HEK293 (cell line): ENCODE data around the gene SMIM33.

Source experiments
- CTCF ChIA-PET: fragments of 350-600 bp; formaldehyde crosslinking; extraction: SDS; loops from one replicate; lab custom pipeline; 2021; ENCODE audit warnings: antibody characterized with exemption; lab: Yijun Ruan, JAX
- POLR2A ChIA-PET: fragments of 300-600 bp; formaldehyde crosslinking; extraction: SDS; loops from one replicate; lab custom pipeline; 2020; ENCODE audit warnings: antibody characterized with exemption, inconsistent platforms; lab: Yijun Ruan, JAX
- H3K27ac ChIP-seq: fragments of 200-500 bp; sonication (Bioruptor generic); 2 replicates; pipeline ENCODE4 v1.5.1; 2014; ENCODE audit warnings: low read depth, low read length, control low read depth, inconsistent platforms; ENCODE audit errors: extremely low read depth
- H3K36me3 ChIP-seq, 2 experiments: fragments of 200-500 bp in 1 of 2; sonication (Bioruptor generic) in 1 of 2; 1 replicate in 1 of 2; 2 replicates in 1 of 2; pipeline ENCODE4 v1.5.1; 2014 to 2017; ENCODE audit warnings: inconsistent platforms in 2 of 2, low read length in 2 of 2; ENCODE audit not compliant: control insufficient read depth in 2 of 2, insufficient read depth in 1 of 2
- H3K4me1 ChIP-seq: fragments of 200-500 bp; sonication (Bioruptor generic); 2 replicates; pipeline ENCODE4 v1.5.1; 2014; ENCODE audit warnings: mild to moderate bottlenecking, low read length, inconsistent platforms; ENCODE audit not compliant: control insufficient read depth, insufficient read depth
- H3K4me3 ChIP-seq: 2 replicates; pipeline ENCODE4 v1.5.1; 2011; ENCODE audit warnings: low read depth, mild to moderate bottlenecking, control low read depth, low read length, moderate library complexity
- H3K9me3 ChIP-seq: fragments of 200-500 bp; sonication (Bioruptor generic); 2 replicates; pipeline ENCODE4 v1.5.1; 2014; ENCODE audit warnings: low read depth, low read length, inconsistent platforms; ENCODE audit not compliant: control insufficient read depth, insufficient read depth
- HOXA7 ChIP-seq: sonication (generic); formaldehyde crosslinking; IDR thresholded peaks from 2 replicates; pipeline ENCODE4 v1.8.1; 2022; ENCODE audit warnings: missing genetic modification reagents, borderline replicate concordance
- KLF1 ChIP-seq: fragments of 450-650 bp; formaldehyde crosslinking; IDR thresholded peaks from 2 replicates; pipeline ENCODE4 v1.5.1; 2016; ENCODE audit warnings: missing biosample characterization, missing genetic modification characterization
- MYNN ChIP-seq: fragments of 450-650 bp; formaldehyde crosslinking; IDR thresholded peaks from 2 replicates; pipeline ENCODE4 v1.5.1; 2016; ENCODE audit warnings: missing biosample characterization, missing genetic modification characterization, borderline replicate concordance
- PATZ1 ChIP-seq: fragments of 450-650 bp; formaldehyde crosslinking; IDR thresholded peaks from 2 replicates; pipeline ENCODE4 v1.5.1; 2016; ENCODE audit warnings: missing biosample characterization, missing genetic modification characterization
- SCRT1 ChIP-seq: fragments of 450-650 bp; formaldehyde crosslinking; IDR thresholded peaks from 2 replicates; pipeline ENCODE4 v1.5.1; 2016; ENCODE audit warnings: missing biosample characterization, missing genetic modification characterization, borderline replicate concordance
- ZBTB20 ChIP-seq: fragments of 450-650 bp; formaldehyde crosslinking; IDR thresholded peaks from 2 replicates; pipeline ENCODE4 v1.5.1; 2016; ENCODE audit warnings: missing biosample characterization, missing genetic modification characterization
- ZNF2 ChIP-seq: fragments of 450-650 bp; formaldehyde crosslinking; IDR thresholded peaks from 2 replicates; pipeline ENCODE4 v1.5.1; 2016; ENCODE audit warnings: missing biosample characterization, missing genetic modification characterization
- ZNF221 ChIP-seq: fragments of 450-650 bp; formaldehyde crosslinking; IDR thresholded peaks from 2 replicates; pipeline ENCODE4 v1.5.1; 2017; ENCODE audit warnings: missing biosample characterization, missing genetic modification characterization, borderline replicate concordance
- ZNF311 ChIP-seq: fragments of 450-650 bp; formaldehyde crosslinking; IDR thresholded peaks from 2 replicates; pipeline ENCODE4 v1.5.1; 2017; ENCODE audit warnings: missing biosample characterization, missing genetic modification characterization, borderline replicate concordance
- ZNF501 ChIP-seq: fragments of 450-650 bp; formaldehyde crosslinking; IDR thresholded peaks from 2 replicates; pipeline ENCODE4 v1.5.1; 2016; ENCODE audit warnings: missing biosample characterization, missing genetic modification characterization
- ZNF585B ChIP-seq: fragments of 450-650 bp; formaldehyde crosslinking; IDR thresholded peaks from 2 replicates; pipeline ENCODE4 v1.5.1; 2016; ENCODE audit warnings: missing biosample characterization, missing genetic modification characterization
- ZNF600 ChIP-seq: fragments of 450-650 bp; formaldehyde crosslinking; IDR thresholded peaks from 2 replicates; pipeline ENCODE4 v1.5.1; 2016; ENCODE audit warnings: missing biosample characterization, missing genetic modification characterization
- ZNF610 ChIP-seq: fragments of 450-650 bp; formaldehyde crosslinking; IDR thresholded peaks from 2 replicates; pipeline ENCODE4 v1.5.1; 2016; ENCODE audit warnings: missing biosample characterization, missing genetic modification characterization, borderline replicate concordance
- ZNF623 ChIP-seq: fragments of 450-650 bp; formaldehyde crosslinking; IDR thresholded peaks from 2 replicates; pipeline ENCODE4 v1.5.1; 2016; ENCODE audit warnings: missing biosample characterization, missing genetic modification characterization
- ZNF658 ChIP-seq: fragments of 450-650 bp; formaldehyde crosslinking; IDR thresholded peaks from 2 replicates; pipeline ENCODE4; 2016; ENCODE audit warnings: missing biosample characterization, missing genetic modification characterization
- ZNF76 ChIP-seq: fragments of 450-650 bp; formaldehyde crosslinking; IDR thresholded peaks from 2 replicates; pipeline ENCODE4; 2016; ENCODE audit warnings: low read depth, missing biosample characterization, missing genetic modification characterization, borderline replicate concordance
- ZNF776 ChIP-seq: fragments of 450-650 bp; formaldehyde crosslinking; IDR thresholded peaks from 2 replicates; pipeline ENCODE4 v1.5.0; 2017; ENCODE audit warnings: missing biosample characterization, missing genetic modification characterization, borderline replicate concordance
- ZNF843 ChIP-seq: fragments of 450-650 bp; formaldehyde crosslinking; IDR thresholded peaks from 2 replicates; pipeline ENCODE4 v1.5.1; 2016; ENCODE audit warnings: missing biosample characterization, missing genetic modification characterization
- TF ChIP-seq, protein P1 (sequence below): IDR thresholded peaks from 2 replicates; pipeline ENCODE4 v1.6.1; 2011; ENCODE audit warnings: mild to moderate bottlenecking, low read depth, low read length, borderline replicate concordance

SMIM33 gene

GRCh38 chr5:139426203-139426885, 44.5 kb upstream of the SMIM33 start (continued):
- no peak for TF ChIP-seq ZNF658 (tag by site-specific recombination)

DNA sequence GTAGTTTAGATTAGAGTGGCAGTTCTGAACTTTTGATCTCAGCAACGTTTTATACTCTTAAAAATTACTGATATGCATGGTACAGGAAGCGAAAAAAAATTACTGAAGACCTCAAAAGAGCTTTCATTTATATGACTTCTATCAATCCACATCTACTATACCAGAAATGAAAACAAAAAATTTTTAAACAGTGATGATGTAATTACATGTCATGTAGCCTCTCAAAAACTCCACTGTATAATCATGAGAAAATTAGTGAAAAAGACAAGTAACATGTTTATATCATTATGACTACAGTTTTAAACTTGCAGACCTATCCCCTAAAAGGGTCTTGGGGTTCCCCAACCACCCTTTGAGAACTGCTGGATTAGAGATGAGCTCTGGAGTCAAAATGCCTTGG, 40.8 kb upstream of the SMIM33 start:
- CTCF ChIA-PET = interaction anchor here (0.6 to 2.3 kb wide), 10 partner anchors 11 to 979 kb away, joined by 3 to 8 read pairs (median 3); no protein-coding TSS in a partner anchor
- Histone ChIP-seq H3K4me1 (no peaks in the 10 kb centered on the region), H3K27ac (no peak overlapping the region), H3K9me3 (no peaks in the 10 kb centered on the region), H3K4me3 (no peak overlapping the region), H3K36me3 (peaks cover 60 to 66% of the 10 kb centered on the region in 2 experiments)
- POLR2A ChIA-PET = interaction anchor here (1.9 kb wide), 1 partner anchor 9 kb away, joined by 5 read pairs; the partner anchor contains the start of gene DNAJC18
- no peak for TF ChIP-seq PATZ1 (tag by site-specific recombination)
- no peak for TF ChIP-seq ZNF585B (tag by site-specific recombination)
- no peak for TF ChIP-seq KLF1 (tag by site-specific recombination)
- no peak for TF ChIP-seq ZNF221 (tag by site-specific recombination)
- TF ChIP-seq ZNF776 (tag by site-specific recombination) = no peak
- no peak for TF ChIP-seq HOXA7 (CRISPR knock-in tag)
- TF ChIP-seq MYNN (tag by site-specific recombination) = no peak
- TF ChIP-seq ZNF843 (tag by site-specific recombination) = no peak
- TF ChIP-seq ZNF311 = no peak

GRCh38 chr5:139431706-139432105, 39.1 kb upstream of the SMIM33 start:
- TF ChIP-seq ZNF600 (tag by site-specific recombination) (no peak), ZNF2 (tag by site-specific recombination) (no peak), ZNF501 (tag by site-specific recombination) (no peak), ZNF623 (tag by site-specific recombination) (no peak), ZNF76 (no peak), ZNF610 (no peak), ZBTB20 (no peak), SCRT1 (tag by site-specific recombination) (no peak)
- TF ChIP-seq, protein P1, sequence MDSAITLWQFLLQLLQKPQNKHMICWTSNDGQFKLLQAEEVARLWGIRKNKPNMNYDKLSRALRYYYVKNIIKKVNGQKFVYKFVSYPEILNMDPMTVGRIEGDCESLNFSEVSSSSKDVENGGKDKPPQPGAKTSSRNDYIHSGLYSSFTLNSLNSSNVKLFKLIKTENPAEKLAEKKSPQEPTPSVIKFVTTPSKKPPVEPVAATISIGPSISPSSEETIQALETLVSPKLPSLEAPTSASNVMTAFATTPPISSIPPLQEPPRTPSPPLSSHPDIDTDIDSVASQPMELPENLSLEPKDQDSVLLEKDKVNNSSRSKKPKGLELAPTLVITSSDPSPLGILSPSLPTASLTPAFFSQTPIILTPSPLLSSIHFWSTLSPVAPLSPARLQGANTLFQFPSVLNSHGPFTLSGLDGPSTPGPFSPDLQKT = no peak
- ChIA-PET CTCF (interaction anchor here (0.7 to 1.5 kb wide), 3 partner anchors 9 to 84 kb away, joined by 4 to 8 read pairs (median 4); no protein-coding TSS in a partner anchor), POLR2A (no interaction called here)
- Histone ChIP-seq H3K4me3 (no peak overlapping the region), H3K4me1 (no peaks in the 10 kb centered on the region), H3K27ac (no peak overlapping the region), H3K9me3 (no peaks in the 10 kb centered on the region), H3K36me3 (peaks cover 51 to 71% of the 10 kb centered on the region in 2 experiments)
